Activated T-helper 1 cell treated with anti-CD3 and anti-CD28 coated beads, Interleukin-12 subunit alpha, Interleukin-12 subunit beta, Interleukin-2, Interleukin-4 antibody, amounts not matched to agents 30 ng/mL and 10 ng/mL and 1 ng/mL, durations not matched to agents 14 hours and 24 hours and 36 hours (primary cell): Measurements from ENCODE around the gene SLC39A11. TPM values are rescaled to one million over a fixed set of nuclear protein-coding genes. Genes with fewer than 3 reads are reported as not detected.

Source experiments
- DNase-seq: peaks from one replicate; pipeline ENCODE4 v3.0.0; 2021; ENCODE audit warnings: low spot score
- H3K27ac Mint-ChIP-seq: one replicate; pipeline ENCODE4 v1.8.0; 2021; ENCODE audit warnings: mild to moderate bottlenecking, mixed read lengths
- H3K27me3 Mint-ChIP-seq: one replicate; pipeline ENCODE4 v1.8.0; 2022; ENCODE audit warnings: mild to moderate bottlenecking, moderate library complexity, mixed read lengths; ENCODE audit not compliant: insufficient read depth
- H3K36me3 Mint-ChIP-seq: one replicate; pipeline ENCODE4 v1.8.0; 2021; ENCODE audit warnings: low read depth, mixed read lengths
- H3K4me1 Mint-ChIP-seq: one replicate; pipeline ENCODE4 v1.8.0; 2021; ENCODE audit warnings: low read depth, mixed read lengths
- H3K4me3 Mint-ChIP-seq: one replicate; pipeline ENCODE4 v1.8.0; 2021; ENCODE audit warnings: mild to moderate bottlenecking, moderate library complexity, mixed read lengths
- H3K9me3 Mint-ChIP-seq: one replicate; pipeline ENCODE4 v1.8.0; 2021; ENCODE audit warnings: mixed read lengths
- intact Hi-C: fragments of 100-400 bp; cut with micrococcal nuclease; formaldehyde crosslinking; loops from one replicate; pipeline ENCODE4 v1.15.1; 2024
- total RNA-seq: library from RNA; stranded (reverse); gene quantifications from 2 replicates; pipeline ENCODE4 v1.2.3, GENCODE V29; 2022

The SLC39A11 gene
- total RNA-seq, 1 donor from 2014 or later: 20.9 TPM

DNA sequence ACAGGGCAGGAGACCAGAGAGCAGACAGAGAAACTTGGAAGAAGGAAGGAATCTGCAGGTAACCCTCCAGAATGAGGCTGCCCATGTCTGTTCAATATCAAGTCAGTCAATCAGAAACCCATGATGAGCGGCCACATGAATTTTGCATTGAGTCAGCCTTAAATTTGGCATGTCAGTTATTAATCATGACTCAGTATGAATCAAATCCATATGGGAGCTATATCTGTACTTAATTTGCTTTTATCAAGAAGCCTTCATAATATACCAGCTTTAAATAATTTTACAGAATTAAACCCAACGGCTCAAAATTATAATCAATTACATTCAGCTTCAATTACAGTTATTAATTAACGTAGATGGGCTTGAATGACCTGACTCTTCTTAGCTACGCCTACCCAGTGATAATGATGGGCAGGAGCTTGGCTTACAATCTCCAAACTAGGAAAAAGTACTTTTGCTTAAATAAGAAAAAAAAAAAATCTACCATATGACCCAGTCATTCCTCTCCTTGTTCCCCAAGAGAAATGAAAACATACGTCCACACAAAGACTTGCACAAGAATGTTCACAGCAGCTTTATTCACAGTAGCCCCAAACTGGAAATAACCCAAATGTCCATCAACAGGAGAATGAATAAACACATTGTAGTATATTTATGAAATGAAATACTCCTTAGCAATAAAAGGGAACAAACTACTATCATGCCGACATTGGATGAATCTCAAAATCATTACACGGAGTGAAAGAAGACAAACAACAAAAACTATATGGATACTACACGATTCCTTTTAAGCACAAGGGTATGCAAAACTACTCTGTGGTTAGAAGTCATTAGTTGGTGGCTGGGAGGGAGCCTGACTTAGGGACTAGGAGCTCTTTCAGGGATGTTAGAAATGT is 48.6 kb downstream of the SLC39A11 start:
- Mint-ChIP-seq H3K9me3 (peaks cover 10% of the 10 kb centered on the region), H3K27ac (no peak overlapping the region), H3K36me3 (no peaks in the 10 kb centered on the region), H3K4me1 (no peaks in the 10 kb centered on the region), H3K4me3 (no peak overlapping the region), H3K27me3 (no peaks in the 10 kb centered on the region)
- DNase-seq: no peak
- intact Hi-C loops: no loop called here

DNA sequence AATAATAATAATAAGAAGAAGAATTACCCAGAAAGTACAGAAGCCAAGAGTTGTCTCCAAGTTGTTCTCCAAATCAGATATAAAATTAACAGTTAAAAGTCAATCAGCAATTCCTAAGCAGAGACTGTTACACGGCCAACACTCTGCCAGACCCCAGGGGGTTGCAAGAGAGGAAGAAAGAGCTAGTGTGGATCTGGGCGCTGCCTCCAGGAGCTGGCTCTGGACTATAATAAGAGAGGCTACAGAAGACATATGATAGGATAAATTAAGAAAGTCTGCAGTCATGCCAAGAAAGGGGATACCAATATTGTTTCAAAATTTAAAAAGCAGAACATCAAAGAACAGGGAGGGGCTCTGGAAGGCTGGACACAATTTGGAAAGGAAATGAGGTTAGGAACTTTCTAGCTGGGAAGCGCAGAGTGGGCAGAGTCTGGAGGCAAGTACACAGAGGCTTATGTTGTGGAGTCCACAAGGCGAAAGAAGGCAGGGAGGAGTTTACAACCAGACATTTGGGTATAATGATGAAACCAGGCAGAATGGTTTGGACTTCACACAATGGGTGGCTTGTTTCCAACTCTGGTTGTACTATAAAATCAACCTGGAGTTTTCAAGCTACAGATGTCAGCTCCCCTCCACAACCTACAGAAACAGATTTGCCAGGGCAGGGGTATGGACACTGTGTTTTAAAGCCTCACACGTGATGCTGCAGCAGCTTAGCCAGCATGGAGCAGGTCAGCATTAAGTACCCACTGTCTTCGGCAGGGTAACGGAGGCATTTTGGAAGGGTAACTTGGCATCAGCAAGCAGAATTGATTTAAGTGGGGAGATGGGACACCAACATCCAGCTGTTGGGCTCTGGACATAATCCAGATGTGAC is 49.4 kb downstream of the SLC39A11 start:
- H3K4me3 Mint-ChIP-seq: no peak overlapping the region
- DNase-seq: no peak
- H3K27me3 Mint-ChIP-seq: no peaks in the 10 kb centered on the region
- H3K36me3 Mint-ChIP-seq: no peaks in the 10 kb centered on the region
- no peak overlapping the region for H3K27ac Mint-ChIP-seq
- intact Hi-C loops: no loop called here
- peaks cover 8% of the 10 kb centered on the region for H3K9me3 Mint-ChIP-seq
- H3K4me1 Mint-ChIP-seq: no peaks in the 10 kb centered on the region

DNA sequence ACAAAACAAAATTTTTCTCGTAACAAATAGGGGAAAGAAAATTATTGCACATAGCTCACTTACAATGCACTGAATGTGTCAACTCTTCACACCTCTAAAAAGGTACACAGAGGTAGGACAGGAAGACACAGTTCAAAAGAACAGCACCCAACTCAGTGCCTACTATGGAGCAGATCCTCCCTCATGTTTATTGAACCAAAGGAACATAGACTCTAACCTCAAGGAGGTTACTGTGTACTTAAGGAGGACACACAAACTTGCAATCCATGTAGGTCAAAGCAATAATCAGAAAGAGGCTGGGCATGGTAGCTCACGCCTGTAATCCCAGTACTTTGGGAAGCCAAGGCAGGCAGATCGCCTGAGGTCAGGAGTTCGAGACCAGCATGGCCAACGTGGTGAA is 50.3 kb downstream of the SLC39A11 start:
- H3K36me3 Mint-ChIP-seq: no peaks in the 10 kb centered on the region

DNA sequence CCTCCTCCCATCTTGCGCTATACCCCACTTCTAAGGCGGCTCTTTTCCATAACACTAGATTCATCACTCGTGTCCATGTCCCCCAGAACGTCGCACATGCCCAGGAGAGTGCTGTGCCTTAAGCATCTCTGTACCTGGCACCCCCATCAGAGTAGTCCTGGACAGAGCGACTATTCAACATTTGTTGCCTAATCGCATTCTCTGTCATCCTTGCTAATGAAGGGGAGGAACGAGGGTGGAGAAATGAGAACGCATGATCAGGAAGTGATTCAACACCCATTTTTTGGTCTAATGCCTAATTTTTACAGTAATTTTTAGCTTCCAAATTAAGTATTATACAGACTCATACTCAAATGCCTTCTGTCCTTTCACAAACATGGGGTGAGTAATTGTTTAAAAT is 53.2 kb downstream of the SLC39A11 start:
- H3K36me3 Mint-ChIP-seq: no peaks in the 10 kb centered on the region
- H3K4me3 Mint-ChIP-seq: no peak overlapping the region
- no peaks in the 10 kb centered on the region for H3K4me1 Mint-ChIP-seq
- no peaks in the 10 kb centered on the region for H3K27me3 Mint-ChIP-seq
- H3K27ac Mint-ChIP-seq: no peak overlapping the region
- DNase-seq: no peak
- H3K9me3 Mint-ChIP-seq: peaks cover 6% of the 10 kb centered on the region
- intact Hi-C loops: no loop called here

More for the DNA sequence above, 50.3 kb downstream of the SLC39A11 start:
- no peak for DNase-seq
- H3K4me3 Mint-ChIP-seq: no peak overlapping the region
- peaks cover 6% of the 10 kb centered on the region for H3K9me3 Mint-ChIP-seq
- intact Hi-C loops: no loop called here
- no peaks in the 10 kb centered on the region for H3K4me1 Mint-ChIP-seq
- H3K27ac Mint-ChIP-seq: no peak overlapping the region
- no peaks in the 10 kb centered on the region for H3K27me3 Mint-ChIP-seq

DNA sequence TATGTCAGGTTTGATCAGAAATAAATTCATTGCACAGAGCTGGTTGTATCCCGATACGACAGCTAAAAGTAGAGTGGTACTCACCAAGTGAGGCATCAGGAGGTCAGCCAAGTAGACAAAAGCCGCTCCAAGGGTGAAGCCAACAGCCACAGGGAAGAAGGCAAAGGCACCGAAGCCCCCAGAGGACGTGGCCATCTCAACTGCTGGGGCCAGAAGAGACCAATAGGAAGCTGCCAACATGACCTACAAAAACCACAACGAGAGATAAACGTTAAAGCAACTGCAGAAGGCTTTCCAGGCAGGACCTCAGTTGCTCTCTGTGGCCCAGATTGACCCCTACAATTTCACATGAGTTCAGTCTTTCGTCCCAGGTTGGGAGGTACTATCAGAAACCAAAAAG is 61.0 kb downstream of the SLC39A11 start:
- Mint-ChIP-seq H3K27ac (no peak overlapping the region), H3K36me3 (peaks cover 2% of the 10 kb centered on the region), H3K4me1 (no peaks in the 10 kb centered on the region), H3K27me3 (no peaks in the 10 kb centered on the region), H3K9me3 (no peaks in the 10 kb centered on the region), H3K4me3 (no peak overlapping the region)
- intact Hi-C loops: no loop called here
- DNase-seq: no peak

DNA sequence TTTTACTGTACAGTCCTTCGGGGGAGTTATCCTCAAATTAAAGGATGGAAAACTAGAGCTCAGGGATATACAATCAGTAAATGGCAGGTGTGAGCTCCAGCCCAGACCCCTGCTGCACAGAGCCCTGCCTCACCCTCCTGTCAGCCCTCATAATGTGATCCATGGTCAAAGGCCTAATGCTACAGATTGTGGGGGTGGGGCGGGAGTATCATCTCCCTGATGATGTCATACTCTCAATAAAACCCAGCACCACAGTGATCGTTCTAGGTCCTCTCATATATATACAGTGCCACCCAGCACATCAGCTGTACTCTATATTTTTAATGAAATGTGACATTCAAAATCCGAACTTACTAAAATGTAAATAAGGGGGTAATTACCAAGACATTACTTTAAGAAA is 61.5 kb downstream of the SLC39A11 start:
- Mint-ChIP-seq H3K4me3 (no peak overlapping the region), H3K9me3 (no peaks in the 10 kb centered on the region), H3K27me3 (no peaks in the 10 kb centered on the region), H3K36me3 (peaks cover 2% of the 10 kb centered on the region), H3K4me1 (no peaks in the 10 kb centered on the region), H3K27ac (no peak overlapping the region)
- intact Hi-C loops: no loop called here
- no peak for DNase-seq

DNA sequence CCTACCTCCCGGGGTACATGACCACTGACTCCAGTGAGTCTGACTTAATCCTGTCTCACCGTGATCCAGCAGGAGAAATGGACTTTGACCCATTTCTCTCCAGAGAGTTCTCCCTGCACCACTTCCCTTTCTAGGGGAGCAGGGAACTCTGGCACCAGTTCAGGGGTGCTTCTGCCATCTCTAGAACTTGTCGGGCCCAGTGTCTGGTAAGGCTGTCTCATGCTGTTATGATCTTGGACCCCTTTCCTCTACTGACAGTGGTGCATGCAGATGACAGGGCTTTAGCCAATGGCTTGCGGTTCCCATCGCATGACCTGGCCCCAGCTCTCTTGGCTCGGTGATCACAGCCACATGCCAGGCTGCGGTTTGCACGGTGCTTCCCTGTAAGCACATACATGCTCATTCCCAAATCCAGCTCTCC is 62.0 kb downstream of the SLC39A11 start:
- H3K27me3 Mint-ChIP-seq: no peaks in the 10 kb centered on the region
- H3K4me1 Mint-ChIP-seq: no peaks in the 10 kb centered on the region
- DNase-seq: no peak
- H3K27ac Mint-ChIP-seq: no peak overlapping the region
- H3K9me3 Mint-ChIP-seq: no peaks in the 10 kb centered on the region
- peaks cover 3% of the 10 kb centered on the region for H3K36me3 Mint-ChIP-seq
- intact Hi-C loops: no loop called here
- H3K4me3 Mint-ChIP-seq: no peak overlapping the region

DNA sequence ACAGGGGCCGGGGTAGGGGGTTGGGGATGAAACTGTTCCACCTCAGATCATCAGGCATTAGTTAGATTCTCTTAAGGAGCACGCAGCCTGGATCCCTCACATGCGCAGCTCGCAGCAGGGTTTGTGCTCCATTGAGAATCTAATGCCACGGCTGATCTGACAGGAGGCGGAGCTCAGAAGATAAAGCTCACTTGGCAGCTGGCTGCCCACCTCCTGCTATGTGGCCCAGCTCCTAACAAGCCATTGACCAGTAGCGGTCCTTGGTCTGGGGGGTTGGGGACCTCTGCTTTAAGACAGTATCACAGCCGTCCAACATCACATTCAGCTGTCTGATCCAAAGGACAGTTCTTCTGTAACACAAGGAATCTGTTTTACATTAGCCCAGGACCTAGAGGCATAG is 62.5 kb downstream of the SLC39A11 start:
- intact Hi-C loops: no loop called here
- peaks cover 3% of the 10 kb centered on the region for H3K36me3 Mint-ChIP-seq
- H3K9me3 Mint-ChIP-seq: no peaks in the 10 kb centered on the region
- no peak for DNase-seq
- no peaks in the 10 kb centered on the region for H3K4me1 Mint-ChIP-seq
- no peaks in the 10 kb centered on the region for H3K27me3 Mint-ChIP-seq
- H3K4me3 Mint-ChIP-seq: no peak overlapping the region
- H3K27ac Mint-ChIP-seq: no peak overlapping the region

DNA sequence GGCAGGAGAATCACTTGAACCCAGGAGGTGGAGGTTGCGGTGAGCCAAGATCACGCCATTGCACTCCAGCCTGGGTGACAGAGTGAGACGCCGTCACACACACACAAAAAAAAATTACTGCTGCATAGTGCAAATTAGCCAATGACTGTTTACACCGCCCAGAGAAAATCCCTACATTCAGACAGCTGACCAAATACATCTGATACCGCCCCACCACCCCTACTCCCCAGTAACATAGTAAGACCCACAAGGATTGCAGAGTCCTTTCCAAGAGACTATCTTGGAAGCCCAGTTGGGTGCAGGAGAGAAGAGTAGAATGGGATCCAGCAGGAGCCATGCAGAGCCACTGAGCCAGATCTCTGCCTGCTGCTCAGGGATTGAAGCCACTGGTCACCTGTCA is 63.5 kb downstream of the SLC39A11 start:
- no peaks in the 10 kb centered on the region for H3K9me3 Mint-ChIP-seq

DNA sequence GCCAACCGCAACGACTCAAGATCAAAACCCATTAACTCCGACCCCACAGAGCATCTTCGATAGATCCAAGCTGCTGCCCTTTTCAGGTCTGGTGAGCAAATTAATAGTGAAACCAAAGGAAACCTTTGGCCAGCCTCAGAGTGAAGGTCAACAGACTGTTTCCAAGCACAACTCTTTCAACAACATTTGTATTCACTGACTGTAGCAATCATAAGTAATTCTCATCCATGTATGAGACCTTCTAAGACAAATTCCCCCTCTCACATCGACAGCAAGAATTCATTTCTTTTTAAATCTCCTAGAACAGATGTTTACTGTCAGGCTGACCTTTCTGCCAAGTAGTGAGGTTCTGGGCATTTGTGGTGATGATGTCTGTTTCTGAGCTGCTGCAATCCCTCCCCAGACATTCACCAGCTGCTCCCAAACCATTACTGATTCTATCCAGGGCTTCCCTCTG is 64.2 kb downstream of the SLC39A11 start:
- no peaks in the 10 kb centered on the region for H3K4me1 Mint-ChIP-seq
- intact Hi-C loops: no loop called here
- H3K27ac Mint-ChIP-seq: no peak overlapping the region
- H3K36me3 Mint-ChIP-seq: peaks cover 3% of the 10 kb centered on the region
- no peaks in the 10 kb centered on the region for H3K27me3 Mint-ChIP-seq
- no peak for DNase-seq
- no peak overlapping the region for H3K4me3 Mint-ChIP-seq
- no peaks in the 10 kb centered on the region for H3K9me3 Mint-ChIP-seq

More for the DNA sequence above, 63.5 kb downstream of the SLC39A11 start:
- H3K27ac Mint-ChIP-seq: no peak overlapping the region
- H3K27me3 Mint-ChIP-seq: no peaks in the 10 kb centered on the region
- intact Hi-C loops: no loop called here
- peaks cover 3% of the 10 kb centered on the region for H3K36me3 Mint-ChIP-seq
- no peaks in the 10 kb centered on the region for H3K4me1 Mint-ChIP-seq
- no peak overlapping the region for H3K4me3 Mint-ChIP-seq
- no peak for DNase-seq

DNA sequence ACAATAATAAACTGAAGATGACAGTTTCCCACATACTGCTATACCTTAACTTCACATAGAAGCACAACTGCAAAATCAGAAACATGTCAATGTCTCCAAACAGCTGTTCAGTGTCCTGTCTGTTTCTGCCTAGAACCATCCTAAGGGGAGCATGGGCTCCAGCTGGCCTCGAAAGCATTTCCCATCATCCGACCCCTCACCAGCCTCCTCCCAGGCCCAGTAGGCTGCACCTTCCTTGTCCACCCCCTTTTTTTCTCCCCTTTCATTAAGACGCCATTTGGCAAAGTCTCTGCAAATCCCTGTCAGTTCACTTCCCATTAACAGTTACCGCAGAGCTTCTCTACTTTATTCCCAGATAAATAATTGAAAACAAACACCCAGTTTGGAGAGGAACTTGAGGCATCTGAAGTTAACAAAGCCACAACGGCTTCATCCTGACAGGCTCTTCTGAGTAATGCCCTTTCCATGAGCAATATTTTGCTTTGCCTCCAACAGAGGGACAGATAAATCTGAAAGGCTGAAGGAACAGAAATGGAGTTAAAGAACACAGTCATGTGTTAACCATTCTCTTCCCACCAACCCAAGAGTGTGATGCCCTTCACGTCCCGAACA is 65.3 kb downstream of the SLC39A11 start:
- peaks cover 3% of the 10 kb centered on the region for H3K36me3 Mint-ChIP-seq
- intact Hi-C loops: no loop called here
- no peaks in the 10 kb centered on the region for H3K9me3 Mint-ChIP-seq

DNA sequence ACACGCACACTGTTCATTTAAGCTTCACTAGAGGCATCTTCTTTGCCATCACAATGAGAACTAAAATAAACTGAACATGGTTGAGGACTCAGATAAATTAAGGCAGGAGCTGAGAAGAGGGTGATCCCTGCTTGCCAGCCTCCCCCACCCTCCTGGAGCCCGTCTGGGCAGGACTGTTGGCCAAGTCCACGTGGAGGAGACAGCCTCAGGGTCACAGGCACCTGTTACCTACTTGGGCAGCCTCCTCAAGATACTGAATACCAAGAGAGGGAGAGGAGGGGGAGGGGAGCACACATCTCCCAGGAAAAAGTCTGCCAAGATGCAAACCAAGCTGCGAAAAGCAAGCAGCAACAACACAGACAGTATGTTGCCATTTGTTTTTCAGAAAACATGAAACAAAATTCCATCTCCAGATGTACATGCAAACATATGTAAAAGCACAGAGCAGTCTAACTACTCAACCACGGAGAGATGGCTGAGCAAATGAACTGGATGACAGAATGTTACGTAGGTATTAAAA is 67.4 kb downstream of the SLC39A11 start:
- Mint-ChIP-seq H3K9me3 (peaks cover 10% of the 10 kb centered on the region), H3K4me3 (no peak overlapping the region), H3K36me3 (peaks cover 1% of the 10 kb centered on the region), H3K27ac (no peak overlapping the region), H3K4me1 (no peaks in the 10 kb centered on the region), H3K27me3 (no peaks in the 10 kb centered on the region)
- intact Hi-C loops: no loop called here
- no peak for DNase-seq

More for the DNA sequence above, 65.3 kb downstream of the SLC39A11 start:
- no peak overlapping the region for H3K4me3 Mint-ChIP-seq
- H3K27me3 Mint-ChIP-seq: no peaks in the 10 kb centered on the region
- no peaks in the 10 kb centered on the region for H3K4me1 Mint-ChIP-seq
- no peak for DNase-seq
- H3K27ac Mint-ChIP-seq: no peak overlapping the region
